Neutrophil (primary cell): Measurements from ENCODE around the gene B4GALT1.

Source experiments
- H3K27ac ChIP-seq: fragments of 200-600 bp; sonication (generic); 2 replicates; pipeline ENCODE4 v1.5.1; 2016; ENCODE audit warnings: mild to moderate bottlenecking, moderate library complexity
- H3K27me3 ChIP-seq: fragments of 200-600 bp; sonication (generic); 2 replicates; pipeline ENCODE4 v1.6.0; 2016; ENCODE audit warnings: mild to moderate bottlenecking
- H3K36me3 ChIP-seq: fragments of 200-600 bp; sonication (generic); 2 replicates; pipeline ENCODE4 v1.5.1; 2017
- H3K4me1 ChIP-seq, 2 experiments: fragments of 200-600 bp in 1 of 2; sonication (generic) in 1 of 2; 1 replicate in 1 of 2; 2 replicates in 1 of 2; pipeline versions ENCODE4 v1.5.1 to v1.6.1; 2013 to 2016; ENCODE audit warnings: low read depth in 1 of 2, low read length in 1 of 2, mild to moderate bottlenecking in 1 of 2, moderate library complexity in 1 of 2; ENCODE audit not compliant: control insufficient read depth in 1 of 2, insufficient read depth in 1 of 2
- H3K4me3 ChIP-seq, 2 experiments: fragments of 200-600 bp in 1 of 2; sonication (generic) in 1 of 2; 1 replicate in 1 of 2; 2 replicates in 1 of 2; pipeline ENCODE4 v1.5.1; 2013 to 2016; ENCODE audit warnings: low read depth in 1 of 2, low read length in 1 of 2, mild to moderate bottlenecking in 1 of 2, moderate library complexity in 1 of 2
- H3K9me3 ChIP-seq: fragments of 200-600 bp; sonication (generic); 2 replicates; pipeline ENCODE4 v1.5.1; 2016
- TF ChIP-seq, protein P1 (sequence below): fragments of 200-600 bp; sonication (generic); IDR thresholded peaks from 2 replicates; pipeline ENCODE4 v1.5.1; 2016; ENCODE audit warnings: antibody characterized with exemption

The B4GALT1 gene

DNA sequence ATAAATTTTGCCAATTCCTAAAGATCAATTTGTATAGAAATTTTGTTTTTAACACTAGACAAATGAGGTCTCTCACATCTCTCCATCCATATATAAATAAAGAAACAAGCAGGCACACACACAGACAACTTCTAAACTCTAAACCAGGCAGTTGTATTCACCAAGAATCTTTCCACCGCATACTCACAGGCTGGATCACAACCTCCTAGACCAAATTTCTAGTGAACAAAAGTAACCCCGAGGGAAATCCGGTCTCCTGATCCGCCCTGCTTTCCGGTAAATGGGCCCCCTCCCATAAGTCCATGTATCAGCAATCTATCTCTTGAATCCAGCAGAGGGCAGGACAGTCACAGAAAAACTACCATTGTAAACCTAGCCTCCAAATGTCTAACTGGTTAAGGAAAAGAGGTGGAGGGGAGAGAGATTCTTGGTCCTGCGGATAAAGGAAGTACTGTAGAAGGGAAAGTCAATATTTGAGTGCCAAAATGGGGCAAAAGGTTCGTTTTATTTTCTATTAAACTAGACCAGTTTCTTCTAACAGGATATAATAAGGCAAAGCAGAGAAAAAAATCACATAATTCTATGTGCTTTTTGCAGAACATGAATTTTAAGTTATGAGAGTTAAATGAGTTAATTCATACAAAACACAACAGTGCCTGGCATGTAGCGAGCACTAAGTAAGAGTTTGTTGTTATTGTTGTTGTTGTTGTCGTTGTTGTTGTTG, 85.8 kb downstream of the B4GALT1 start:
- Histone ChIP-seq H3K4me3 (no peak overlapping the region), H3K9me3 (no peaks in the 10 kb centered on the region), H3K27ac (no peak overlapping the region), H3K36me3 (no peaks in the 10 kb centered on the region), H3K4me1 (peaks cover 8% of the 10 kb centered on the region in 2 experiments), H3K27me3 (no peaks in the 10 kb centered on the region)
- TF ChIP-seq, protein P1, sequence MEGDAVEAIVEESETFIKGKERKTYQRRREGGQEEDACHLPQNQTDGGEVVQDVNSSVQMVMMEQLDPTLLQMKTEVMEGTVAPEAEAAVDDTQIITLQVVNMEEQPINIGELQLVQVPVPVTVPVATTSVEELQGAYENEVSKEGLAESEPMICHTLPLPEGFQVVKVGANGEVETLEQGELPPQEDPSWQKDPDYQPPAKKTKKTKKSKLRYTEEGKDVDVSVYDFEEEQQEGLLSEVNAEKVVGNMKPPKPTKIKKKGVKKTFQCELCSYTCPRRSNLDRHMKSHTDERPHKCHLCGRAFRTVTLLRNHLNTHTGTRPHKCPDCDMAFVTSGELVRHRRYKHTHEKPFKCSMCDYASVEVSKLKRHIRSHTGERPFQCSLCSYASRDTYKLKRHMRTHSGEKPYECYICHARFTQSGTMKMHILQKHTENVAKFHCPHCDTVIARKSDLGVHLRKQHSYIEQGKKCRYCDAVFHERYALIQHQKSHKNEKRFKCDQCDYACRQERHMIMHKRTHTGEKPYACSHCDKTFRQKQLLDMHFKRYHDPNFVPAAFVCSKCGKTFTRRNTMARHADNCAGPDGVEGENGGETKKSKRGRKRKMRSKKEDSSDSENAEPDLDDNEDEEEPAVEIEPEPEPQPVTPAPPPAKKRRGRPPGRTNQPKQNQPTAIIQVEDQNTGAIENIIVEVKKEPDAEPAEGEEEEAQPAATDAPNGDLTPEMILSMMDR = peak; percentile 65

DNA sequence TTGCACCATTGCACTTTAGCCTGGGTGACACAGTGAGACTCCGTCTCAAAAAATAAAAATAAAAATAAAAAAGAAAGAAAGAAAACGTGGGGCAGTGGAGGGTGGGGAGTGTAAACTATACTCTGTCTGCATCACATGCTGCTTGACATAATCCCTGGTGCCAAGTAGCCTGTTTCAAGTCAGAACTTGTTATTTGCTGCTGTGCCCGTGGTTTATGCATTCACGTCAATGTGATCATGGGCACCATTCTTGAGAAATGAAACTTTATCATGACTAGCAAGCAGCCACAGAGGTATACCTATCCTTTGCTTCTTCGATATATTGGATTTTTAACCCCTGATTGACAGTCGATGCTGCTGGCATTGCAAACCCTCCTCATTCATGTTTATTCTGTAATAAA, 86.6 kb downstream of the B4GALT1 start:
- no peak overlapping the region for H3K4me3 ChIP-seq
- no peak overlapping the region for H3K27ac ChIP-seq
- no peaks in the 10 kb centered on the region for H3K9me3 ChIP-seq
- H3K36me3 ChIP-seq = no peaks in the 10 kb centered on the region
- no peaks in the 10 kb centered on the region for H3K27me3 ChIP-seq
- peaks cover 15% of the 10 kb centered on the region in 2 experiments for H3K4me1 ChIP-seq
- TF ChIP-seq, protein P1 = no peak

DNA sequence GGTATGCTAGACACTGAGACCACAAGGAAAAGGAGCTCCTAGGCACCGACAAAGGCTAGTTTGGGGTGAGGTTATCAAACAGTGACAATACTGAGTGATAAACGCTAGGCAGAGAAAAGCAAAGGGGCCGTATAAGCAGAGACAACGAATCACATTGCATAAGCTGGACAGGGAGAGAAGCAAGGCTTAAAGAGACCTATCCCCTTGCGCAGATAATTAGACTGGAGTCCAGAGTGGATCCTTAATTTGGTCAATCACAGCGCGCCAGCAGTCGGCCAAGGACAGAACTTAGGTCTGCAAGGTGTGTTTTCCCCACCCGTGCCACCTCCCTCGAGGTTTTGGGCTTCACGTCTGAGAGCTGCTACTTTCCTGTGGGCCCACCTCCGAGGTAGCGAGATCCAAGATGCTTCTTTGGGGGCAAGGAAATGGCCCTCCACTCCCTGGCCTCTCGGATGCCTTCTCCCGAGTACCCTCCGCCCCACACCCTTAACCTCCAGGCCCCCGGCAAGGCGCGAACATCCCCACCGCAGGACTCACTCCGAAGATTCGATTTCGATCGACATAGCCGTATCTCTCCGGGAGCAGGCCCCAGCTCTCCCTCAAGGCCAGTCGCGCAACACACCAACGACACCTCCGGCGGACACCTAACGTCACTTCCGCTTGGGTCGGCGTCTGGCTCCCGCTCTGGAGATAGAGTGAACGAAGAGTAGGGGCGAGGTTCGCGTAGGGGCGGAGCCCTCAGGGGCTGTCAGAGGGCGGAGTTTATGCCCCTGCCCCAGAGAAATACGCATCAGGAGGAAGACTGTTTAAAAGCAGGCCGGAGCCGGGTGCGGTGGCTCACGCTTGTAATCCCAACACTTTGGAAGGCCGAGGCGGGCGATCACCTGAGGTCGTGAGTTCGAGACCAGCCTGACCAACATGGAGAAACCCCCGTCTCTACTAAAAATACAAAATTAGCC, 90.8 kb downstream of the B4GALT1 start, which contains the start of gene SMU1:
TSS of gene SMU1 (minus strand) at position 629 of the 959 bp plus-strand sequence. CDS start at position 563, 66 bp downstream.
- peak within 1 kb of the TSS; percentile 94 for H3K27ac ChIP-seq
- H3K4me1 ChIP-seq = peaks cover 13 to 15% of the 10 kb centered on the region in 2 experiments
- peaks cover 20% of the 10 kb centered on the region for H3K36me3 ChIP-seq
- TF ChIP-seq, protein P1 = peak; percentile 38
- peak within 1 kb of the TSS; percentile 69 to 77 for H3K4me3 ChIP-seq
- no peaks in the 10 kb centered on the region for H3K27me3 ChIP-seq
- no peaks in the 10 kb centered on the region for H3K9me3 ChIP-seq

DNA sequence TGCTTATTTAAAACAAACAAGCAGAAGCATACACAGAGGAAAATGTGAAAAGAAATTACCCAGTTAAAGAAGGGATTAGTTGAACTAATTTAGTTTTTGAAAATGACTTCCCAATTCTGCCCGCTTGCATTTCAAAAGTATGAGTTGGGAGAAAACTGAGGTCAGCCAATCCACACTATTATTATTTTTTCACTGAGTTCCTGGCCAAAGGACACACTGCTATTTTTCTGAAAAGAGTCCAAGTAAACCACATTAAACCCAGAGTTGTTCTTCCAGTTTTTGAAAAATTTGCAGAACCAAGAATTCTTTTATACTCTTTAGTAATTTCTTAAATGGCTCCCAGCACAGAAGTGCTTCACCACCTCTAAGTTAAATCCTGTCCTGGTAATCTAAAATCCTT, 98.1 kb downstream of the B4GALT1 start:
- no peak overlapping the region for H3K27ac ChIP-seq
- H3K9me3 ChIP-seq = no peaks in the 10 kb centered on the region
- no peaks in the 10 kb centered on the region for H3K27me3 ChIP-seq
- H3K36me3 ChIP-seq = peaks cover 79% of the 10 kb centered on the region
- H3K4me1 ChIP-seq = no peaks in the 10 kb centered on the region
- no peak overlapping the region for H3K4me3 ChIP-seq
- TF ChIP-seq, protein P1 = no peak

DNA sequence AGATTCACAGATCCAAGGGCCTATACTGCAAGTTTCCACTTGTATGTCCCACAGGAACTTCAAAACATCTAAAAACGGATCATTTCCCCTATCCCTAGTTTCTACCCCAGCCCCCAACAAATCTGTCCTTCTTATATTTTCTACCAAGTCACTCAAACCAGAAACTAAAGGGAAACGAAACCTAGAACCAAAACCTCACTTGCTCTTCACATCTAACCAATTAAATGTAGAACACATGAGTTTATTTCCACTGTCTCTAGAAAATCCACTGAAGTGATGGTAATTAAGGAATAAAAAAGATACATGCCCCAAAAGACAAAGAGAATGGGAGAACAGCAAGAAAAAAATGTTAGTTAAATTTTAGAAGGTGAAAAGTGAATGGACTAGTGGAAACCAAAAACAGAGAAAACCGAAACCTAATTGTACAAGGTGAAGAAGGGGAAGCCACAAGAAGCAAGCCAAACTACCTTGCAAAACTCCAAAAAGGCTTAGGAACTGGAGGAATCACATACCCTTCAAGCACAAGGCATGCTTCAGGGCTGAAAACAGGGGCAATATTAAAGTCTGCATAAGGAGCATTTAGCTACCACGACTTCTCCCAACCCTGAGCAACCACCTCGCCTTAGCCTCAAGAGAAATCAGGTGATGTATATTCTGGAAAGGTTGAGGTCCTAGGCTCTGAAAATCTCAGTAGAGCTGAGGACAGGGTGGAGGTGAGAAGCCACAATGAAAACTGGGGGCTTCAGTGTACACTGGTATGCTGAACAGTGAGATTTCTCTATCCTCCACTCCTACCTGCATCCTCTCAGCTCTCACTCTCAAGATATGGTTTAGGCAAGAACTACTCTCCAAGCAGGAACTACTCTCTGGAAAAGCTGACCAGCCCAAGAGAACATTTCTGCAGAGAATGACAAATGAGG, 101.7 kb downstream of the B4GALT1 start:
- Histone ChIP-seq H3K27me3 (no peaks in the 10 kb centered on the region), H3K4me1 (no peaks in the 10 kb centered on the region), H3K4me3 (no peak overlapping the region), H3K9me3 (no peaks in the 10 kb centered on the region), H3K27ac (no peak overlapping the region), H3K36me3 (peaks cover 88% of the 10 kb centered on the region)
- TF ChIP-seq, protein P1 = no peak
